ENCODE data around the gene TRPM2. TPM values are rescaled to one million over a fixed set of nuclear protein-coding genes. Genes with fewer than 3 reads are reported as not detected.

TRPM2 gene
- total RNA-seq, 1 donor from 2014 or later = not detected

GRCh38 chr21:44427241-44428120, 74.1 kb downstream of the TRPM2 start:
- Mint-ChIP-seq H3K27ac (ENCODE audit: unreplicated experiment) (no peak overlapping the region), H3K4me1 (ENCODE audit: unreplicated experiment) (no peaks in the 10 kb centered on the region), H3K9me3 (ENCODE audit: unreplicated experiment) (peaks cover 17% of the 10 kb centered on the region), H3K27me3 (ENCODE audit: unreplicated experiment) (no peaks in the 10 kb centered on the region), H3K4me3 (ENCODE audit: unreplicated experiment) (no peak overlapping the region), H3K36me3 (ENCODE audit: unreplicated experiment) (no peaks in the 10 kb centered on the region)
- no peak for TF ChIP-seq CTCF (IDR thresholded peaks at IDR 0.05)
- DNase-seq (ENCODE audit: extremely low spot score, unreplicated experiment) = peak; percentile 81

- Mint-ChIP-seq H3K27ac (ENCODE audit: unreplicated experiment) (no peak overlapping the region), H3K4me3 (ENCODE audit: unreplicated experiment) (no peak overlapping the region), H3K27me3 (ENCODE audit: unreplicated experiment) (no peaks in the 10 kb centered on the region), H3K9me3 (ENCODE audit: unreplicated experiment) (peaks cover 17% of the 10 kb centered on the region), H3K4me1 (ENCODE audit: unreplicated experiment) (no peaks in the 10 kb centered on the region), H3K36me3 (ENCODE audit: unreplicated experiment) (no peaks in the 10 kb centered on the region)
- no peak for TF ChIP-seq CTCF (IDR thresholded peaks at IDR 0.05)
- peak; percentile 67 for DNase-seq (ENCODE audit: extremely low spot score, unreplicated experiment)
These were observed 75.0 kb downstream of the TRPM2 start for GRCh38 chr21:44428281-44428960.

GRCh38 chr21:44429894-44430293, 76.5 kb downstream of the TRPM2 start:
- Mint-ChIP-seq H3K9me3 (ENCODE audit: unreplicated experiment) (peaks cover 17% of the 10 kb centered on the region), H3K27ac (ENCODE audit: unreplicated experiment) (no peak overlapping the region), H3K36me3 (ENCODE audit: unreplicated experiment) (no peaks in the 10 kb centered on the region), H3K4me1 (ENCODE audit: unreplicated experiment) (no peaks in the 10 kb centered on the region), H3K4me3 (ENCODE audit: unreplicated experiment) (no peak overlapping the region), H3K27me3 (ENCODE audit: unreplicated experiment) (no peaks in the 10 kb centered on the region)
- TF ChIP-seq CTCF (IDR thresholded peaks at IDR 0.05) = no peak
- DNase-seq (ENCODE audit: extremely low spot score, unreplicated experiment) = no peak

- Mint-ChIP-seq H3K27me3 (ENCODE audit: unreplicated experiment) (no peaks in the 10 kb centered on the region), H3K36me3 (ENCODE audit: unreplicated experiment) (no peaks in the 10 kb centered on the region), H3K4me1 (ENCODE audit: unreplicated experiment) (no peaks in the 10 kb centered on the region), H3K27ac (ENCODE audit: unreplicated experiment) (no peak overlapping the region), H3K9me3 (ENCODE audit: unreplicated experiment) (peaks cover 17% of the 10 kb centered on the region), H3K4me3 (ENCODE audit: unreplicated experiment) (no peak overlapping the region)
- DNase-seq (ENCODE audit: extremely low spot score, unreplicated experiment) = no peak
- no peak for TF ChIP-seq CTCF (IDR thresholded peaks at IDR 0.05)
These were observed 77.9 kb downstream of the TRPM2 start for GRCh38 chr21:44431300-44431699.

All from osteocyte (in vitro differentiated cells).